ENCODE measurements around the gene ZNF80.

The ZNF80 gene

GRCh38 chr3:114205541-114205940 is 31.8 kb downstream of the ZNF80 start:
- no peak for TF ChIP-seq CTCF (IDR thresholded peaks at IDR 0.05; ENCODE audit: low read depth, low read length)
- H3K4me3 ChIP-seq (ENCODE audit: low read depth, low read length): no peak overlapping the region
- no peak for DNase-seq (ENCODE audit: low read depth, low spot score)
- in situ Hi-C loops (cut with HindIII; ENCODE audit: low sequenced_read_pairs): no loop called here

- H3K4me3 ChIP-seq (ENCODE audit: low read depth, low read length): no peak overlapping the region
- no peak for DNase-seq (ENCODE audit: low read depth, low spot score)
- no peak for TF ChIP-seq CTCF (IDR thresholded peaks at IDR 0.05; ENCODE audit: low read depth, low read length)
- in situ Hi-C loops (cut with HindIII; ENCODE audit: low sequenced_read_pairs): no loop called here
Measured at GRCh38 chr3:114194750-114195149, 42.6 kb downstream of the ZNF80 start.

- H3K4me3 ChIP-seq (ENCODE audit: low read depth, low read length): no peak overlapping the region
- in situ Hi-C loops (cut with HindIII; ENCODE audit: low sequenced_read_pairs): no loop called here
- no peak for DNase-seq (ENCODE audit: low read depth, low spot score)
- TF ChIP-seq CTCF (IDR thresholded peaks at IDR 0.05; ENCODE audit: low read depth, low read length): no peak
Measured at GRCh38 chr3:114192136-114192535, 45.2 kb downstream of the ZNF80 start.

- TF ChIP-seq CTCF (IDR thresholded peaks at IDR 0.05; ENCODE audit: low read depth, low read length): no peak
- no peak for DNase-seq (ENCODE audit: low read depth, low spot score)
- in situ Hi-C loops (cut with HindIII; ENCODE audit: low sequenced_read_pairs): no loop called here
- no peak overlapping the region for H3K4me3 ChIP-seq (ENCODE audit: low read depth, low read length)
Measured at GRCh38 chr3:114186501-114186900, 50.9 kb downstream of the ZNF80 start.
